Epithelial cell of esophagus (primary cell): ENCODE results near the gene DFFB.

Experiments used
- DNase-seq: peaks from one replicate; pipeline ENCODE4 v3.0.0; 2010; ENCODE audit warnings: low read depth
- H3K4me3 ChIP-seq: 2 replicates; pipeline ENCODE4 v1.5.1; 2011; ENCODE audit warnings: mild to moderate bottlenecking, low read length, control low read depth
- TF ChIP-seq, protein P1 (sequence below): IDR thresholded peaks from 2 replicates; pipeline ENCODE4 v1.5.1; 2011; ENCODE audit warnings: low read depth, mild to moderate bottlenecking, low read length, control low read depth, inconsistent platforms; ENCODE audit not compliant: insufficient read depth; ENCODE audit errors: missing control alignments

The DFFB gene

GRCh38 chr1:3903141-3904005 lies 46.1 kb downstream of the DFFB start:
- TF ChIP-seq, protein P1, sequence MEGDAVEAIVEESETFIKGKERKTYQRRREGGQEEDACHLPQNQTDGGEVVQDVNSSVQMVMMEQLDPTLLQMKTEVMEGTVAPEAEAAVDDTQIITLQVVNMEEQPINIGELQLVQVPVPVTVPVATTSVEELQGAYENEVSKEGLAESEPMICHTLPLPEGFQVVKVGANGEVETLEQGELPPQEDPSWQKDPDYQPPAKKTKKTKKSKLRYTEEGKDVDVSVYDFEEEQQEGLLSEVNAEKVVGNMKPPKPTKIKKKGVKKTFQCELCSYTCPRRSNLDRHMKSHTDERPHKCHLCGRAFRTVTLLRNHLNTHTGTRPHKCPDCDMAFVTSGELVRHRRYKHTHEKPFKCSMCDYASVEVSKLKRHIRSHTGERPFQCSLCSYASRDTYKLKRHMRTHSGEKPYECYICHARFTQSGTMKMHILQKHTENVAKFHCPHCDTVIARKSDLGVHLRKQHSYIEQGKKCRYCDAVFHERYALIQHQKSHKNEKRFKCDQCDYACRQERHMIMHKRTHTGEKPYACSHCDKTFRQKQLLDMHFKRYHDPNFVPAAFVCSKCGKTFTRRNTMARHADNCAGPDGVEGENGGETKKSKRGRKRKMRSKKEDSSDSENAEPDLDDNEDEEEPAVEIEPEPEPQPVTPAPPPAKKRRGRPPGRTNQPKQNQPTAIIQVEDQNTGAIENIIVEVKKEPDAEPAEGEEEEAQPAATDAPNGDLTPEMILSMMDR: no peak
- DNase-seq: no peak
- no peak overlapping the region for H3K4me3 ChIP-seq

GRCh38 chr1:3904006-3904842 lies 46.9 kb downstream of the DFFB start:
- H3K4me3 ChIP-seq: no peak overlapping the region
- no peak for DNase-seq
- TF ChIP-seq, protein P1: no peak

DNA sequence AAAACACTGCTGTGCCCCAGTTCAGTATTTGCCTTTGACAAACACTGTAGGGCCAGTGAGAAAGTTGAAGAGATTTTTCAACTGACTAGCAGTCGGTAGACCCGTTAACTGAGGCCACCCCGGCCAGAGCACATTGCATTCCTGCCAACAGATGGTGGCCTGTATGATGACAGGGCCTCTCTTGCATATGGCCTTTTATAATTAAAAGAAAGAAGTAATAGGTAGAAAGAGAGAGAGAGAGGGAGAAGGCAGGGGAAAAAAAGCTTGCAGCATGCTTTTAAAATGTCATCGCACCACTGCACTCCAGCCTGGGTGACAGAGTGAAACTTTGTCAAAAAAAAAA lies 47.5 kb downstream of the DFFB start:
- DNase-seq: no peak
- no peak overlapping the region for H3K4me3 ChIP-seq
- TF ChIP-seq, protein P1: no peak

DNA sequence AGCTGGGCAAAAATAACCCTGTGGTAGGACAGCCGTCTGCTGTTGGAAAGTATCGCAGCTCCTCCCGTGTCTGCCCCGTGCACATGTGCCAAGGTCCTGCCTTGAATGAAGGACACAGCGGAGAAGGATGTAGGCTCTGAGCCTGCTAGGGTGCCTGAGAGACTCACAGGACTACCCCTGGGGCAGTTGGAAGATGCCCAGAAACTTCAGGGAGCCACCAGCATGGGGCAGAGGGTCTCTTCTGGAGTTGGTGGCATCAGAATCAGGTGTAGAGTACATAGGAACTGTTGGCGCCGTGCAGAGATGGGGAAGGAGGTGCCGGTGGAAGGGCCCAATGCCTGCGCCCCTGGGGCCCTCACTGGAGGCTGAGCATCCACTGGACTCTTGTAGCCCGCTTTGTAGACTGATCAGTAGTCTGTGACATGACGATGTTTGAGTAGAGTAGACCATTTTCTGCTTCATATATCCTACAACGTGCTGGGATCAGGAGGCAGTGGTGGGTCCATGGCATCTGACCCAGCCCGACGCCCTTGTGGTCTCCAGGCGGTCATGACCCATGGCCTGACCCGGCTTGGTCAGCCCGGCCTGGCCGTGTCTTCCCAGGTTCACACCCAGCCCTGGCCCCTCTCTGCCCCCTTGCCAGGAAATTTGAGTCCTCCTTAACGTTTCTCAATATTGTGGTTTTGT lies 48.1 kb downstream of the DFFB start:
- TF ChIP-seq, protein P1: no peak
- DNase-seq: no peak
- H3K4me3 ChIP-seq: no peak overlapping the region

DNA sequence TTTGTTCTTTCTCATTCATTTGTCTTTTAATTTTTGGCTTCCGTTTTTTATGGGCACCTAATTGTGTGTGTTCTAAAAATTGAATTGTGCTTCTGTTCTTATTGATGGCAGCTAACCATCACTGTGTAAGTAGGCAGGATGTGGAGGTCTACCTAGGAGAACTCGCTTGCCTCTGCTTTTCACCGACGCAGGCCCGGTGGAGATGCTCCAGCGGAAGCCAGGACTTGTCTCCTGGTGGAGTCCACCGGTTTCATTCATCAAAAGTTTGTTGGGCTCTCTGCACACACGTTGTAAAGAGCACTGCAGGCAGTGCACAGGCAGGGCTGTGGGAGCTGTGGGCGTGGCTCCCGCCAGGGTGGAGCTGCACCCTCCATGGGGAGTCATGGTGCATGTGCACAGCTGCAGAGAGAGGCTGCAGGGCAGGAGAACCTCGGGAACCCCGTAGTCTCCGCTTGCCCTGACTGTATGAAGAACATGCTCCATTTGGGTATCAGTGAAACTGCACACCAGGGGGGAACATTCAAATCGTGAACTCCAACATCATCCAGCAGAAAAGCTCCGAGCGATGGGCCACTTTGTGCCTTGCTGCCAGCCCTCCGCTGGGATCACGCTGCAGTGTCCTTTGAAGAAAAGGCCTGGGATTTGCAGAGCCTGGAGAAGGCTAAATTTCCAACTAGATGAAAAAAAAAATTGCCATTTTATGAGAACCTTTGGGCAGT lies 48.8 kb downstream of the DFFB start:
- TF ChIP-seq, protein P1: no peak
- DNase-seq: peak; percentile 6
- H3K4me3 ChIP-seq: no peak overlapping the region

GRCh38 chr1:3906672-3907020 lies 49.4 kb downstream of the DFFB start:
- TF ChIP-seq, protein P1: no peak
- no peak overlapping the region for H3K4me3 ChIP-seq
- no peak for DNase-seq
